ENCODE results near the gene BCL2L14. TPM values are rescaled to one million over a fixed set of nuclear protein-coding genes. Genes with fewer than 3 reads are reported as not detected.

Gene BCL2L14
- total RNA-seq, 1 experiment from 2014 or later = not detected

DNA sequence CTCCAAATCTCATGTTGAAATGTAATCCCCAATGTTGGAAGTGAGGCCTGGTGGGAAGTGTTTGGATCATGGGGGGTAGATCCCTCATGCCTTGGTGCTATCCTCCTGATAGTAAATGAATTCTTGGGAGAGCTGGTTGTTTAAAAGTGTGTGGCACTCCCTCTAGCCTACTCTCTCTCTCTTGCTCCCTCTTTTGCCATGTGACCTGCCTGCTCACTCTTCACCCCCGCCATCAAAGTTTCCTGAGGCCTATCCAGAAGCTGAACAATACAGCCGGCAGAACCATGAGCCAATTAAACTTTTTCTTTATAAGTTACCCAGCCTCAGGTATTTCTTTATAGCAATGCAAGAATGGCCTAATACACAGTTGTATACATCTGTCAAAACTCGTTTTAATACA is 62.5 kb downstream of the BCL2L14 start:
- intact Hi-C loops (cut with micrococcal nuclease; ENCODE audit: unreplicated experiment) (no loop called here), in situ Hi-C loops (cut with HindIII; ENCODE audit: low pct_unique_long_range_greater_than_20kb, low sequenced_read_pairs) (no loop called here)
- no peaks in the 10 kb centered on the region for H3K36me3 ChIP-seq (ENCODE audit: control insufficient read depth, insufficient read depth, low read length)
- H3K27ac ChIP-seq (ENCODE audit: low read length) = no peak overlapping the region
- TF ChIP-seq, protein P1, sequence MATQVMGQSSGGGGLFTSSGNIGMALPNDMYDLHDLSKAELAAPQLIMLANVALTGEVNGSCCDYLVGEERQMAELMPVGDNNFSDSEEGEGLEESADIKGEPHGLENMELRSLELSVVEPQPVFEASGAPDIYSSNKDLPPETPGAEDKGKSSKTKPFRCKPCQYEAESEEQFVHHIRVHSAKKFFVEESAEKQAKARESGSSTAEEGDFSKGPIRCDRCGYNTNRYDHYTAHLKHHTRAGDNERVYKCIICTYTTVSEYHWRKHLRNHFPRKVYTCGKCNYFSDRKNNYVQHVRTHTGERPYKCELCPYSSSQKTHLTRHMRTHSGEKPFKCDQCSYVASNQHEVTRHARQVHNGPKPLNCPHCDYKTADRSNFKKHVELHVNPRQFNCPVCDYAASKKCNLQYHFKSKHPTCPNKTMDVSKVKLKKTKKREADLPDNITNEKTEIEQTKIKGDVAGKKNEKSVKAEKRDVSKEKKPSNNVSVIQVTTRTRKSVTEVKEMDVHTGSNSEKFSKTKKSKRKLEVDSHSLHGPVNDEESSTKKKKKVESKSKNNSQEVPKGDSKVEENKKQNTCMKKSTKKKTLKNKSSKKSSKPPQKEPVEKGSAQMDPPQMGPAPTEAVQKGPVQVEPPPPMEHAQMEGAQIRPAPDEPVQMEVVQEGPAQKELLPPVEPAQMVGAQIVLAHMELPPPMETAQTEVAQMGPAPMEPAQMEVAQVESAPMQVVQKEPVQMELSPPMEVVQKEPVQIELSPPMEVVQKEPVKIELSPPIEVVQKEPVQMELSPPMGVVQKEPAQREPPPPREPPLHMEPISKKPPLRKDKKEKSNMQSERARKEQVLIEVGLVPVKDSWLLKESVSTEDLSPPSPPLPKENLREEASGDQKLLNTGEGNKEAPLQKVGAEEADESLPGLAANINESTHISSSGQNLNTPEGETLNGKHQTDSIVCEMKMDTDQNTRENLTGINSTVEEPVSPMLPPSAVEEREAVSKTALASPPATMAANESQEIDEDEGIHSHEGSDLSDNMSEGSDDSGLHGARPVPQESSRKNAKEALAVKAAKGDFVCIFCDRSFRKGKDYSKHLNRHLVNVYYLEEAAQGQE (IDR thresholded peaks at IDR 0.05; ENCODE audit: insufficient read depth in 1 of 2, low read depth in 2 of 2, low read length in 1 of 2) = no peak
- TF ChIP-seq SIN3A (IDR thresholded peaks at IDR 0.05; ENCODE audit: borderline replicate concordance, insufficient read depth, low read depth, low read length) (no peak), TCF7L2 (IDR thresholded peaks at IDR 0.05; ENCODE audit: low read depth, low read length) (no peak)
- no peaks in the 10 kb centered on the region for H3K4me1 ChIP-seq (ENCODE audit: control insufficient read depth, insufficient read depth, low read length)
- no peaks in the 10 kb centered on the region for H3K9me3 ChIP-seq (ENCODE audit: control insufficient read depth, insufficient read depth, low read depth, low read length)
- no peaks in the 10 kb centered on the region for H3K27me3 ChIP-seq (ENCODE audit: control insufficient read depth, insufficient read depth, low read length)
- H3K4me3 ChIP-seq (ENCODE audit: low read depth in 2 of 2, low read length in 2 of 2) = no peak overlapping the region
- ChIA-PET POLR2A (no interaction called here), CTCF (no interaction called here)
- no TSS peak for BruUV-seq (replicated peaks)
- ATAC-seq (no peak), DNase-seq (ENCODE audit: low read depth, low spot score) (no peak)

DNA sequence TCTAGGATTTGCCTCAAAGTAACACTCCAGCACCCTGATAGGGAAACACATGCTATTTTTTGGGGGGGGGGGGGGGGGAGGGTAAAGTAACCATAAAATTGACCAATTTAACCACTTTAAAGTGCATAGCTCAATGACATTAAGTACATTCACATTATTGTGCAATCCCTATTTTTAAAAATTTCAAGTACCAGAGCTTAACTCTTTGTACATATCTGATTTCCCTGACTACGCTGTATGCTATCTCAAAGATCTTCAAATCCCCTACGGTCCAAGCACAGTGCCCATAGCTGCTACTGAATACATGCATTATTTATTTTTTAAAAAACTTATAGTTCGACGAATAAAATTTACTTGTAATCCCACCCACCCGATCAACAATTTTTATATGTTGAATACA is 63.0 kb downstream of the BCL2L14 start:
- DNase-seq (ENCODE audit: low read depth, low spot score) (no peak), ATAC-seq (no peak)
- Histone ChIP-seq H3K27ac (ENCODE audit: low read length) (no peak overlapping the region), H3K9me3 (ENCODE audit: control insufficient read depth, insufficient read depth, low read depth, low read length) (no peaks in the 10 kb centered on the region), H3K4me1 (ENCODE audit: control insufficient read depth, insufficient read depth, low read length) (no peaks in the 10 kb centered on the region), H3K36me3 (ENCODE audit: control insufficient read depth, insufficient read depth, low read length) (no peaks in the 10 kb centered on the region), H3K4me3 (ENCODE audit: low read depth in 2 of 2, low read length in 2 of 2) (no peak overlapping the region), H3K27me3 (ENCODE audit: control insufficient read depth, insufficient read depth, low read length) (no peaks in the 10 kb centered on the region)
- TF ChIP-seq, protein P2, sequence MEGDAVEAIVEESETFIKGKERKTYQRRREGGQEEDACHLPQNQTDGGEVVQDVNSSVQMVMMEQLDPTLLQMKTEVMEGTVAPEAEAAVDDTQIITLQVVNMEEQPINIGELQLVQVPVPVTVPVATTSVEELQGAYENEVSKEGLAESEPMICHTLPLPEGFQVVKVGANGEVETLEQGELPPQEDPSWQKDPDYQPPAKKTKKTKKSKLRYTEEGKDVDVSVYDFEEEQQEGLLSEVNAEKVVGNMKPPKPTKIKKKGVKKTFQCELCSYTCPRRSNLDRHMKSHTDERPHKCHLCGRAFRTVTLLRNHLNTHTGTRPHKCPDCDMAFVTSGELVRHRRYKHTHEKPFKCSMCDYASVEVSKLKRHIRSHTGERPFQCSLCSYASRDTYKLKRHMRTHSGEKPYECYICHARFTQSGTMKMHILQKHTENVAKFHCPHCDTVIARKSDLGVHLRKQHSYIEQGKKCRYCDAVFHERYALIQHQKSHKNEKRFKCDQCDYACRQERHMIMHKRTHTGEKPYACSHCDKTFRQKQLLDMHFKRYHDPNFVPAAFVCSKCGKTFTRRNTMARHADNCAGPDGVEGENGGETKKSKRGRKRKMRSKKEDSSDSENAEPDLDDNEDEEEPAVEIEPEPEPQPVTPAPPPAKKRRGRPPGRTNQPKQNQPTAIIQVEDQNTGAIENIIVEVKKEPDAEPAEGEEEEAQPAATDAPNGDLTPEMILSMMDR (IDR thresholded peaks at IDR 0.05) = no peak
- ChIA-PET CTCF (no interaction called here), POLR2A (no interaction called here)
- in situ Hi-C loops (cut with HindIII; ENCODE audit: low pct_unique_long_range_greater_than_20kb, low sequenced_read_pairs) = no loop called here
- intact Hi-C loops (cut with micrococcal nuclease; ENCODE audit: unreplicated experiment) = no loop called here
- BruUV-seq (replicated peaks) = no TSS peak

DNA sequence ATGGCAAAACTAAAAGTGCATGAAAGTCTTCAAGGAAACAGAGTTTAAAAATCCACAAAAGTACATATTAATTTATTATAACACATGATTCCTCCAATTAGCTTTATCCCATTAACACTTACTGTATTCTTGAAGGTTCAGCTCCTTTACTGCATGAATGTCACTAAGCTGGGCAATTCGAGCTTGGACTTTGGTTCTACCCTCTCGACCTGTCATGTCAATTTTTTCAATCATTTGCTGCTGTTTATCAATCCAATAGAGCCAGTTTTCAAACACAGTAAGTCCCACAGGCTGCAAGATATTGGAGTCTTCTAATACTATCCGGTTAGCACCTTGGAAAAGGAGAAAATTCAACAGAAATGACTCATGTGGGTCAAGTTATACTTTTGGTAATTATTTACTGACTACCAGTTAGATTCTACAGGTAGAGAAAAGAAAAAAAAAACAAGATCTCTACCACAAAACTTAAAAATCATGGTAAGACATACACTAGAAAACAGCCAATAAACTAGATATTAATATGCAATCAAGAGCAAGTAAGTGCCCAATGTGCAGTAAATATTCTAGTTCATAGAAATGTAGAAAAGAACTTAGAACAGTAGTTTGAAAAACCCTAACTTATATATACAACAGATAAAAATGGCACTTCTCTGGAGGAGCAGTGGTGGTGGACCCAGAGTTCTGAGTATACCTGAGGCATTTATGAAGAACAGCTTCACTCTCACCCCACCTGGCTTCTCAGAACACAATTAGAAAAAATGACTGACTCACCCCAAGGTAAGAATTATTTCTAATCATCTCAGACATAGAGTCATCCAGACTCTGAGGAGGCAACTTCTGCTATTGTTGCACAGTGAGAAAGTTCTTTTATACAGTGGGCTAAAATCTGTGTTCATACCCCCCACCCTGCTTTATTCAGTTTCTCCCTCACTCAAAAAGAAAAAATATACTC is 67.7 kb downstream of the BCL2L14 start:
- no peak for ATAC-seq
- CTCF ChIA-PET = no interaction called here
- in situ Hi-C loops (cut with HindIII; ENCODE audit: low pct_unique_long_range_greater_than_20kb, low sequenced_read_pairs) = no loop called here
- H3K9me3 ChIP-seq (ENCODE audit: control insufficient read depth, insufficient read depth, low read depth, low read length) = no peaks in the 10 kb centered on the region
- TF ChIP-seq SIN3A (IDR thresholded peaks at IDR 0.05; ENCODE audit: borderline replicate concordance, insufficient read depth, low read depth, low read length) (no peak), POLR2AphosphoS5 (IDR thresholded peaks at IDR 0.05; ENCODE audit: low read depth, low read length) (no peak), TCF7L2 (IDR thresholded peaks at IDR 0.05; ENCODE audit: low read depth, low read length) (no peak)
- TF ChIP-seq, protein P2 (IDR thresholded peaks at IDR 0.05) = no peak
- TF ChIP-seq, protein P1 (IDR thresholded peaks at IDR 0.05; ENCODE audit: insufficient read depth in 1 of 2, low read depth in 2 of 2, low read length in 1 of 2) = no peak
- intact Hi-C loops (cut with micrococcal nuclease; ENCODE audit: unreplicated experiment) = no loop called here
- POLR2A ChIA-PET = no interaction called here
- H3K4me1 ChIP-seq (ENCODE audit: control insufficient read depth, insufficient read depth, low read length) = no peaks in the 10 kb centered on the region
- BruUV-seq (replicated peaks) = no TSS peak
- H3K27me3 ChIP-seq (ENCODE audit: control insufficient read depth, insufficient read depth, low read length) = no peaks in the 10 kb centered on the region
- no peak for DNase-seq (ENCODE audit: low read depth, low spot score)
- H3K4me3 ChIP-seq (ENCODE audit: low read depth in 2 of 2, low read length in 2 of 2) = no peak overlapping the region
- H3K27ac ChIP-seq (ENCODE audit: low read length) = no peak overlapping the region
- no peaks in the 10 kb centered on the region for H3K36me3 ChIP-seq (ENCODE audit: control insufficient read depth, insufficient read depth, low read length)

All from Panc1 (cell line).